Astrocyte (in vitro differentiated cells and primary cell): ENCODE results near the gene GMDS. TPM values are rescaled to one million over a fixed set of nuclear protein-coding genes. Genes with fewer than 3 reads are reported as not detected.

Experiments
- DNase-seq: peaks from one replicate; pipeline ENCODE4 v3.0.0-alpha.2; 2010; ENCODE audit warnings: low read depth
- FAIRE-seq: peaks from 2 replicates; lab custom pipeline; 2011; peaks lifted over from hg19 to GRCh38; lab: Jason Lieb, UNC
- H2AFZ ChIP-seq: 2 replicates; pipeline ENCODE4 v1.6.0; 2012; ENCODE audit warnings: low read depth, low read length, inconsistent platforms
- H3K27ac ChIP-seq: 2 replicates; pipeline ENCODE4 v1.5.1; 2011; ENCODE audit warnings: low read depth, low read length, inconsistent platforms
- H3K27me3 ChIP-seq: 2 replicates; pipeline ENCODE4 v1.6.0; 2011; ENCODE audit warnings: low read length, inconsistent platforms; ENCODE audit not compliant: insufficient read depth
- H3K36me3 ChIP-seq: 2 replicates; pipeline ENCODE4 v1.5.1; 2011; ENCODE audit warnings: low read length, inconsistent platforms; ENCODE audit not compliant: insufficient read depth
- H3K4me1 ChIP-seq: 2 replicates; pipeline ENCODE4 v1.5.1; 2011; ENCODE audit warnings: low read length, inconsistent platforms; ENCODE audit not compliant: insufficient read depth
- H3K4me2 ChIP-seq: 2 replicates; pipeline ENCODE4 v1.6.0; 2012; ENCODE audit warnings: low read length, inconsistent platforms
- H3K4me3 ChIP-seq: 2 replicates; pipeline ENCODE4 v1.5.1; 2011; ENCODE audit warnings: low read depth, mild to moderate bottlenecking, low read length, inconsistent platforms; ENCODE audit not compliant: insufficient read depth
- H3K79me2 ChIP-seq: 2 replicates; pipeline ENCODE4 v1.6.0; 2012; ENCODE audit warnings: mild to moderate bottlenecking, low read length, inconsistent platforms; ENCODE audit not compliant: insufficient read depth
- H3K9ac ChIP-seq: 2 replicates; pipeline ENCODE4 v1.6.0; 2012; ENCODE audit warnings: mild to moderate bottlenecking, low read length, inconsistent platforms
- H3K9me3 ChIP-seq: 2 replicates; pipeline ENCODE4 v1.5.1; 2012; ENCODE audit warnings: low read depth, mild to moderate bottlenecking, low read length, inconsistent platforms; ENCODE audit not compliant: insufficient read depth
- H4K20me1 ChIP-seq: 2 replicates; pipeline ENCODE4 v1.6.0; 2012; ENCODE audit warnings: low read length, inconsistent platforms; ENCODE audit not compliant: insufficient read depth
- H3K27ac Mint-ChIP-seq: one replicate; pipeline ENCODE4 v1.8.0; 2021; ENCODE audit warnings: mild to moderate bottlenecking, mixed read lengths; ENCODE audit not compliant: unreplicated experiment
- H3K27me3 Mint-ChIP-seq: one replicate; pipeline ENCODE4 v1.8.0; 2021; ENCODE audit warnings: low read depth, mixed read lengths; ENCODE audit not compliant: unreplicated experiment
- H3K36me3 Mint-ChIP-seq: one replicate; pipeline ENCODE4 v1.8.0; 2021; ENCODE audit warnings: low read depth, mixed read lengths; ENCODE audit not compliant: unreplicated experiment
- H3K4me1 Mint-ChIP-seq: one replicate; pipeline ENCODE4 v1.8.0; 2021; ENCODE audit warnings: low read depth, mixed read lengths; ENCODE audit not compliant: unreplicated experiment
- H3K4me3 Mint-ChIP-seq: one replicate; pipeline ENCODE4 v1.8.0; 2021; ENCODE audit warnings: mild to moderate bottlenecking, moderate library complexity, mixed read lengths; ENCODE audit not compliant: unreplicated experiment
- H3K9me3 Mint-ChIP-seq: one replicate; pipeline ENCODE4 v1.8.0; 2021; ENCODE audit warnings: mild to moderate bottlenecking, mixed read lengths; ENCODE audit not compliant: unreplicated experiment
- CTCF ChIP-seq: IDR thresholded peaks from 2 replicates; pipeline ENCODE4 v1.5.1; 2011; ENCODE audit warnings: low read depth, mild to moderate bottlenecking, inconsistent platforms, low read length, moderate library complexity; ENCODE audit not compliant: insufficient read depth
- EZH2 ChIP-seq: IDR thresholded peaks from 2 replicates; pipeline ENCODE4 v1.6.1; 2012; ENCODE audit warnings: mild to moderate bottlenecking, low read length, inconsistent platforms; ENCODE audit not compliant: insufficient read depth
- total RNA-seq: library from RNA; stranded (reverse); gene quantifications from 2 replicates; pipeline ENCODE4 v1.2.1, GENCODE V29; 2021

Gene GMDS
- total RNA-seq, 1 donor from 2014 or later, result 9.4 TPM

GRCh38 chr6:1952740-1953360 lies 292.6 kb downstream of the GMDS start:
- H3K36me3 Mint-ChIP-seq, result no peaks in the 10 kb centered on the region
- H3K27ac ChIP-seq, result peak overlapping the region; percentile 93

GRCh38 chr6:1950631-1951030 lies 294.8 kb downstream of the GMDS start:
- Mint-ChIP-seq H3K9me3 (peaks cover 2% of the 10 kb centered on the region), H3K36me3 (no peaks in the 10 kb centered on the region), H3K27me3 (no peaks in the 10 kb centered on the region), H3K4me3 (no peak overlapping the region), H3K27ac (no peak overlapping the region), H3K4me1 (peaks cover 7% of the 10 kb centered on the region)
- Histone ChIP-seq H3K36me3 (no peaks in the 10 kb centered on the region), H3K27me3 (no peaks in the 10 kb centered on the region), H3K4me2 (no peak overlapping the region), H3K4me1 (peaks cover 8% of the 10 kb centered on the region), H3K4me3 (no peak overlapping the region), H3K9me3 (no peaks in the 10 kb centered on the region), H2AFZ (no peak overlapping the region), H3K27ac (no peak overlapping the region), H3K79me2 (no peaks in the 10 kb centered on the region), H3K9ac (no peak overlapping the region), H4K20me1 (no peaks in the 10 kb centered on the region)
- TF ChIP-seq CTCF, result no peak
- no peak for TF ChIP-seq EZH2
- peak; percentile 32 for FAIRE-seq
- DNase-seq, result no peak

More at GRCh38 chr6:1952740-1953360, 292.6 kb downstream of the GMDS start:
- Histone ChIP-seq H3K4me2 (peak overlapping the region; percentile 70), H3K36me3 (no peaks in the 10 kb centered on the region), H3K9me3 (no peaks in the 10 kb centered on the region), H3K4me1 (peaks cover 8% of the 10 kb centered on the region), H3K9ac (peak overlapping the region; percentile 76), H2AFZ (peak overlapping the region; percentile 46), H3K4me3 (no peak overlapping the region), H4K20me1 (no peaks in the 10 kb centered on the region), H3K79me2 (no peaks in the 10 kb centered on the region), H3K27me3 (no peaks in the 10 kb centered on the region)
- Mint-ChIP-seq H3K27me3 (no peaks in the 10 kb centered on the region), H3K27ac (peak overlapping the region; percentile 93), H3K4me3 (no peak overlapping the region), H3K4me1 (peaks cover 7% of the 10 kb centered on the region), H3K9me3 (peaks cover 2% of the 10 kb centered on the region)
- peak; percentile 99 for DNase-seq
- TF ChIP-seq EZH2 (no peak), CTCF (no peak)
- peak; percentile 86 for FAIRE-seq

- no peak for TF ChIP-seq EZH2
- no peak for TF ChIP-seq CTCF
- no peak overlapping the region for H2AFZ ChIP-seq
- H3K4me1 Mint-ChIP-seq, result peaks cover 7% of the 10 kb centered on the region
- H3K27me3 ChIP-seq, result no peaks in the 10 kb centered on the region
- peaks cover 2% of the 10 kb centered on the region for H3K9me3 Mint-ChIP-seq
- H3K9me3 ChIP-seq, result no peaks in the 10 kb centered on the region
- H3K36me3 ChIP-seq, result no peaks in the 10 kb centered on the region
- FAIRE-seq, result no peak
- H3K4me1 ChIP-seq, result peaks cover 8% of the 10 kb centered on the region
- no peak overlapping the region for H3K27ac ChIP-seq
- H3K79me2 ChIP-seq, result no peaks in the 10 kb centered on the region
- H3K27ac Mint-ChIP-seq, result no peak overlapping the region
- H3K4me2 ChIP-seq, result no peak overlapping the region
- no peaks in the 10 kb centered on the region for H3K36me3 Mint-ChIP-seq
- no peak overlapping the region for H3K9ac ChIP-seq
- no peak overlapping the region for H3K4me3 ChIP-seq
- H4K20me1 ChIP-seq, result no peaks in the 10 kb centered on the region
- no peak overlapping the region for H3K4me3 Mint-ChIP-seq
- no peaks in the 10 kb centered on the region for H3K27me3 Mint-ChIP-seq
- DNase-seq, result peak; percentile 60
Measured at GRCh38 chr6:1949538-1949937, 295.9 kb downstream of the GMDS start.
